ENCODE results near the gene WBP2NL.

The WBP2NL gene

GRCh38 chr22:42056757-42057511 lies 58.3 kb downstream of the WBP2NL start:
- TF ChIP-seq, protein P1, sequence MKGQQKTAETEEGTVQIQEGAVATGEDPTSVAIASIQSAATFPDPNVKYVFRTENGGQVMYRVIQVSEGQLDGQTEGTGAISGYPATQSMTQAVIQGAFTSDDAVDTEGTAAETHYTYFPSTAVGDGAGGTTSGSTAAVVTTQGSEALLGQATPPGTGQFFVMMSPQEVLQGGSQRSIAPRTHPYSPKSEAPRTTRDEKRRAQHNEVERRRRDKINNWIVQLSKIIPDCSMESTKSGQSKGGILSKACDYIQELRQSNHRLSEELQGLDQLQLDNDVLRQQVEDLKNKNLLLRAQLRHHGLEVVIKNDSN (IDR thresholded peaks at IDR 0.05) = no peak
- TF ChIP-seq TAF1 (IDR thresholded peaks at IDR 0.05; ENCODE audit: low read depth) (no peak), TCF12 (IDR thresholded peaks at IDR 0.05; ENCODE audit: low read depth) (no peak), YY1 (IDR thresholded peaks at IDR 0.05; ENCODE audit: low read depth) (no peak)

GRCh38 chr22:42060489-42060888 lies 61.9 kb downstream of the WBP2NL start:
- TF ChIP-seq TAF1 (IDR thresholded peaks at IDR 0.05; ENCODE audit: low read depth) = no peak
- TF ChIP-seq CEBPB (IDR thresholded peaks at IDR 0.05) = no peak
- no peak for TF ChIP-seq FOXM1 (IDR thresholded peaks at IDR 0.05; ENCODE audit: borderline replicate concordance, low read depth)

DNA sequence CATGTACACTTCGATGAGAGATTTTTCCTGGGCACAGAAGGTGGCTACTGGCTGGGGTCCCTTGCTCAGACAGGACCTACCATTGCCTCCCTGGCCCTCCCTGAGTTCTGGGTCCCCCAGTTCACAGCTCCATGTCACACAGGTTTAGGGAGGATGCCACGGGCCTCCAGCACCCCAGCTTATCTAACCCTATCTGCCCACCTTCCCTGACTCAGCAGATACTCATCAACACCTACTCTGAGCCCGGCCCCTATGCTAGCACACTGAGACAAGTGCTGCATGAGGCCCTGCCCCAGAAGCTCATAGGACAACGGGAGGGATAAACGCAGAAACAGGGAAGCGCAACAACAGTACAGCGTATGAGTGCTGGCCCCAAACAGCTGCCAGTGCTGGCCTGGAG lies 62.5 kb downstream of the WBP2NL start:
- TF ChIP-seq TEAD4 (IDR thresholded peaks at IDR 0.05) (no peak), EGR1 (IDR thresholded peaks at IDR 0.05) (no peak), CEBPB (IDR thresholded peaks at IDR 0.05) (no peak), YY1 (IDR thresholded peaks at IDR 0.05; ENCODE audit: low read depth) (no peak), RAD21 (IDR thresholded peaks at IDR 0.05; ENCODE audit: low read depth) (no peak), CREB1 (IDR thresholded peaks at IDR 0.05; ENCODE audit: low read depth) (no peak), TAF1 (IDR thresholded peaks at IDR 0.05; ENCODE audit: low read depth) (no peak), TCF12 (IDR thresholded peaks at IDR 0.05; ENCODE audit: low read depth) (no peak), FOXM1 (IDR thresholded peaks at IDR 0.05; ENCODE audit: borderline replicate concordance, low read depth) (no peak), EP300 (IDR thresholded peaks at IDR 0.05; ENCODE audit: borderline replicate concordance) (no peak), NFIC (IDR thresholded peaks at IDR 0.05) (no peak), ZBTB7A (IDR thresholded peaks at IDR 0.05; ENCODE audit: low read depth) (no peak)
- TF ChIP-seq, protein P1 (IDR thresholded peaks at IDR 0.05) = no peak
- TF ChIP-seq, protein P2, sequence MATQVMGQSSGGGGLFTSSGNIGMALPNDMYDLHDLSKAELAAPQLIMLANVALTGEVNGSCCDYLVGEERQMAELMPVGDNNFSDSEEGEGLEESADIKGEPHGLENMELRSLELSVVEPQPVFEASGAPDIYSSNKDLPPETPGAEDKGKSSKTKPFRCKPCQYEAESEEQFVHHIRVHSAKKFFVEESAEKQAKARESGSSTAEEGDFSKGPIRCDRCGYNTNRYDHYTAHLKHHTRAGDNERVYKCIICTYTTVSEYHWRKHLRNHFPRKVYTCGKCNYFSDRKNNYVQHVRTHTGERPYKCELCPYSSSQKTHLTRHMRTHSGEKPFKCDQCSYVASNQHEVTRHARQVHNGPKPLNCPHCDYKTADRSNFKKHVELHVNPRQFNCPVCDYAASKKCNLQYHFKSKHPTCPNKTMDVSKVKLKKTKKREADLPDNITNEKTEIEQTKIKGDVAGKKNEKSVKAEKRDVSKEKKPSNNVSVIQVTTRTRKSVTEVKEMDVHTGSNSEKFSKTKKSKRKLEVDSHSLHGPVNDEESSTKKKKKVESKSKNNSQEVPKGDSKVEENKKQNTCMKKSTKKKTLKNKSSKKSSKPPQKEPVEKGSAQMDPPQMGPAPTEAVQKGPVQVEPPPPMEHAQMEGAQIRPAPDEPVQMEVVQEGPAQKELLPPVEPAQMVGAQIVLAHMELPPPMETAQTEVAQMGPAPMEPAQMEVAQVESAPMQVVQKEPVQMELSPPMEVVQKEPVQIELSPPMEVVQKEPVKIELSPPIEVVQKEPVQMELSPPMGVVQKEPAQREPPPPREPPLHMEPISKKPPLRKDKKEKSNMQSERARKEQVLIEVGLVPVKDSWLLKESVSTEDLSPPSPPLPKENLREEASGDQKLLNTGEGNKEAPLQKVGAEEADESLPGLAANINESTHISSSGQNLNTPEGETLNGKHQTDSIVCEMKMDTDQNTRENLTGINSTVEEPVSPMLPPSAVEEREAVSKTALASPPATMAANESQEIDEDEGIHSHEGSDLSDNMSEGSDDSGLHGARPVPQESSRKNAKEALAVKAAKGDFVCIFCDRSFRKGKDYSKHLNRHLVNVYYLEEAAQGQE (IDR thresholded peaks at IDR 0.05; ENCODE audit: low read depth) = no peak
- TF ChIP-seq, protein P3, sequence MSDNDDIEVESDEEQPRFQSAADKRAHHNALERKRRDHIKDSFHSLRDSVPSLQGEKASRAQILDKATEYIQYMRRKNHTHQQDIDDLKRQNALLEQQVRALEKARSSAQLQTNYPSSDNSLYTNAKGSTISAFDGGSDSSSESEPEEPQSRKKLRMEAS (IDR thresholded peaks at IDR 0.05) = no peak

DNA sequence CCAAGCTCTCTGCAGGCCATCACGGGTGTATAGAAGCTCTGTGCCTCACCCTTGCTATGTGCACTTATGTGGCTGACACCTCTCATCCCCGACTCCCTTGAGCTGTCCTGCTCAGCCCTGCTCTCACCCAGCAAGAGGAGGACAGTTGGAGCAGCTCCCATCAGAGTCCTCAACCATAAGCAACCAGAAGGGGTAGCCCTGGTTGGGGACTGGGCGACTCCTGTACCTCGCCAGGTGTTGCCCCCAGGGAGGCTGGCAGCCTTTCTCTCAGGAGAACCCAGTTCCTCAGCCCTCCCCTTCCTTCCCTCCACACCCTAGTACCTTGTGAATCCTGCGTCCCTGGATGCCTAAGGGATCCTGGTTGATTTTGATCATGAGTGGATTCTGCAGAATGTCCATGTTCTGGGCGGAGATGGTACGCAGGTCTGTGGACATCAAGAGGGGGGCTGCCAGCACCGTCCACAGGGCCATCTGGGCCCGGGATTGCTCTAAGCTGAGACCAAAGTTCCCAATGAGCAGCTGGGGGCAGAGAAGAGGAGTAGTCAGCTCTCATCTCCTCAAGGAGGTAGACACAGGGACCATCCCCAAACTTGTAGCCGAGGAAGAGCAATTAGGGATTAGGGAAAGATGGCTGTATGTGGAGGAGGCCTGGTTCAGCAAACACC lies 64.0 kb downstream of the WBP2NL start:
- TF ChIP-seq EP300 (IDR thresholded peaks at IDR 0.05; ENCODE audit: borderline replicate concordance) = no peak
- no peak for TF ChIP-seq FOXM1 (IDR thresholded peaks at IDR 0.05; ENCODE audit: borderline replicate concordance, low read depth)
- no peak for TF ChIP-seq YY1 (IDR thresholded peaks at IDR 0.05; ENCODE audit: low read depth)
- TF ChIP-seq, protein P2 (IDR thresholded peaks at IDR 0.05; ENCODE audit: low read depth) = no peak
- TF ChIP-seq TEAD4 (IDR thresholded peaks at IDR 0.05) = no peak

GRCh38 chr22:42064629-42065028 lies 66.0 kb downstream of the WBP2NL start:
- TF ChIP-seq RAD21 (IDR thresholded peaks at IDR 0.05; ENCODE audit: low read depth) (no peak), YY1 (IDR thresholded peaks at IDR 0.05; ENCODE audit: low read depth) (no peak), TAF1 (IDR thresholded peaks at IDR 0.05; ENCODE audit: low read depth) (no peak), EGR1 (IDR thresholded peaks at IDR 0.05) (no peak), FOXM1 (IDR thresholded peaks at IDR 0.05; ENCODE audit: borderline replicate concordance, low read depth) (no peak), CREB1 (IDR thresholded peaks at IDR 0.05; ENCODE audit: low read depth) (no peak), ZBTB7A (IDR thresholded peaks at IDR 0.05; ENCODE audit: low read depth) (no peak)
- TF ChIP-seq, protein P2 (IDR thresholded peaks at IDR 0.05; ENCODE audit: low read depth) = no peak
- TF ChIP-seq, protein P1 (IDR thresholded peaks at IDR 0.05) = no peak

Data from Ishikawa (cell line).